ENCODE results near the gene MAGI2.

MAGI2 gene

GRCh38 chr7:78501064-78501463 lies 952.4 kb downstream of the MAGI2 start:
- no peak for DNase-seq

DNA sequence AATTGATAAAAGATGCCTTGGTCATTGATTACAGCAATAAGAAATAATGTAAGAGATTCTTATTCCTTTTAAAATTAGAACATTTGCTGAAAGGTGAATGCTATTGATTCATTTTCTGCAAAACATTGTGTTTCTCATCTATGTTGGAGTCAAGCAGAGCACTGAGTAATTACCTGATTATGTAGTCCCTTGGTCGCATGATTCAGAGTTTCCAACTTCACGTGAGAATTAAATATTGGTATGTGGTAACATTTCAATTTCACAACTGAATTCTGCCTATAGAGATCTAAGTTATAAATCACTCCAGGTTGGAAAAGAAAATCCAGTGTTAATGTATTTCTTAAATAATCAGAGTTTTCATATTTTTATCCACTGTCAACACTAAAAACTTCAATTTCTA lies 953.5 kb downstream of the MAGI2 start:
- no peak for DNase-seq

GRCh38 chr7:78499283-78499682 lies 954.2 kb downstream of the MAGI2 start:
- DNase-seq = no peak

DNA sequence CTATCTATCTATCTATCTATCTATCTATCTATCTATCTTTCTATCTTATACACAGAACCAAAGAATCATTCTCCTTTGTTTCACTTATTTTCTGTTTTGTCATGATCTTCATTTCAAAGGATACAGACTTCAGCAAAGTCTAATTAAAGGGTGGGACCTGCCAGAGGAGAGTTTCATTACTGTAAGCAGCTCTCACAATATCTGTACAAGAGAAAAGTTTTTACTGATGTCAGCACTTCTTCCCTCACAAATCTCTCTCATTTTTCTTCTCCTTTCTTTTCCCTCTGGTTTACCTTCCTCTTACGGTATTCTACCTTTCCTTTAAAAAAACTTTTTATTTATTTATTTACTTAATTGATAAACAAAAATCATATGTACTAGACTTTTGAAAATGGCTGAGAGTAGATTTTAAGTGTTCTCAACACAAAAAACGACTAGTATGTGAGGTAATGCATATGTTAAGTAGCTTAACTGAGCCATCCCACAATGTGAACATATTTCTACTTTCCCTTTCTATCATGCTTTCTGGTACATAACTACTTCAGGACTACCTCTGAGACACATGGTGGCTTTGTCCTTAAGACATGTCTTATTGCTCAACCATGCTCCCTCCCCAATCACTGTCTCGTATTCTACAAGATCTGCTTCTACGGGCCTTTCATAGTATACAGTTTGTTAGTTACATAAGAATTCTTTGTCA lies 955.6 kb downstream of the MAGI2 start:
- no peak for DNase-seq

DNA sequence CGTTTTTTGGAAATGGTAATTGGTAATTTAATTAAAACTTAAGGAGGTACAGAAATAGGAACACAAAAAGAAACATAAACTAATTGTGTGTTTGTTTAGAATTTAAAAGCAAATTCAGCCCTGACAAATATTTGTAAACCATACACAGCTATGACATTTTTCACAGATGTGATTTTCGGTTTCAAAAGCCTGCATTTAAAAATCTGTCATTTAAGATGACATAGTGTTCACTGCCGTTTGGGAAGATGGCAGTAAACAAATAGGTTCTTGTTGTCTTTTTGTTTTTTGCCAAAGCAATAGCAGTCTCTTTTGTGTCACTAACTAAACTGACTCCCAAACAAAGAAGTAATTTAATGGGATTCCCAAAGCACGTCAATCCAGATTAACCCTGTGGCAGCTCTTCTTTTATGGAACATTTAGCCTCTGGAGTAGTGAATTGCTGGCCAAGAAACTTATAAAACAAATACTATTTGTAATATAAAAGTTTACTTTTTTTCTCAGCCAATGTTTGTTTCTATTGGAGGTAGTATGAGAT lies 957.3 kb downstream of the MAGI2 start:
- DNase-seq = peak in 1 of 58 donors; percentile 42

DNA sequence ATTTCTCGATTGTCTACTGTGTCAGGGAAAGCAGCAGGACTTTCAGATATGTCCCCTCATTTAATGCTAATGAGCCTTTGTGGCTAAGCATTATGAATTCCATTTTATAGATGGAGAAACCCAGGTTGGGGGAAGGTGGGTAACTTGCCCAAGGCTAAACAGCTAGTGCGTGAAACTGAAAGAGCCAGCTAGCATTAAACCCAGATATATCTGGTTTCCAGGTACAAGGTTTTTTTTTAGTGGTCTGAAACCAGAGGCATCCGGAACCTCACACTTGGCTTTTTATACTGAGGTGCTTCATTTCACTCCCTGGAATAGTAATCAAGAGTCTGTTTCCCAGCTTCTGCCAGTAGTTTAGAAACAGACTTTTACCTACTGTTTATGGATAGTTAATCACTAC lies 960.1 kb downstream of the MAGI2 start:
- DNase-seq = no peak

DNA sequence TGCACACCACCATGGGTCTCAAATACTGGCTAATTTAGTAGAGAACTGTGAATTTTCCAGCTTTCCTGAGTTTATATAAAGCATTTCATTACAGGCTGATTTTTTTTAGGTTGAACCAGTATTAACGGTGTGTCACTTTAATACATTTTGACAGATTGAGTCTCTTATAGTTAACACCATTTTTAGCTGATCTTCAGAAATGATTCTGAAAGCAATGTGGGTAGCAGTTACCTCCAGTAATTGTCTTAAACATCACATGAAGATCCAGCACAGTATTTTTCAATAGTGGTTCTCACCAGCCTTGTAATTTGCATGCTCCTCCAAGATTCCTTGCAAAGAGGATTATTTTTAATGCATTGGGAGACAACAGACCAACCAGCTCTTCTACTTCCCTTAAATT lies 961.3 kb downstream of the MAGI2 start:
- no peak for DNase-seq

- DNase-seq = no peak
Measured at GRCh38 chr7:78490524-78490923, 962.9 kb downstream of the MAGI2 start.

GRCh38 chr7:78489476-78490240 lies 963.8 kb downstream of the MAGI2 start:
- peak in 3 of 58 donors; percentile 10 to 57 (median 42) for DNase-seq

DNA sequence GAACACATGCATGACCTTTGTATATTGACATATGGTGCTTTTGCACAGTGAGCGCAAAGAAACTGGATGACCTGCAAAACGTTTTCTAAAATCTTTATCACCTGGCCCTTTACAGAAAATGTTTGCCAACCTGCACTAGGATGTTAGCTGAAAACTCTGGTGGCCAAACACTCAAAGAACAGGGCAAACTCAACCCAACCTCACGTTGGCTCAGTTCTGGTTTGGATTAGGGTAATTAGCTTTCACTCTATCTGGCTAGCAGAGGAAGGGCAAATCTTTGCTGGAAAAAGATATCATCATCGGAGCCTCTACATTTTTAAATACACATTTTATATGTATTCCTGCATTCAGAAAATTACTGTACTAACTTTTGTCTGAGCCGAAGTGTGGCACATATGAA lies 966.0 kb downstream of the MAGI2 start:
- no peak for DNase-seq

DNA sequence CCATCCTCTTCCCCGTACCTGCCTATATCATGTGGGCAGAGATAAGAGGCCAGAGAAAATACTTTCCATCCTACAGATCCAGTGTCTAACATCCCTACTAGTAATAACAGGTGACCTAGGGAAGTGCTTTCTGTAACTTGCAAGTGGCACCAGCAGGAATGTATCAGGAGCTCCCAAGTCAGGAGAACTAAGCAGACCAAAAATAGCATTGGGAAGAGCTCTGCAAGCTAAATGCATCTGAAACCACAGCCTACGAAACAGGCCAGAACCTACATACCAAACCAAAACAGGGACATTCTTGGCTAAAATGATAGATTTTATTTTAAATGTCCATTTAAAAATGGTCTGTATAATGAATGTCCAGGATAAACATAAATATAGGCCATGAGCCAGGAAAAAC lies 974.1 kb downstream of the MAGI2 start:
- DNase-seq = no peak

- no peak for DNase-seq
Measured at GRCh38 chr7:78476851-78477405, 976.5 kb downstream of the MAGI2 start.

GRCh38 chr7:78473571-78474301 lies 979.7 kb downstream of the MAGI2 start:
- DNase-seq = no peak

- no peak for DNase-seq
Measured at GRCh38 chr7:78473021-78473420, 980.4 kb downstream of the MAGI2 start.

- DNase-seq = no peak
Measured at GRCh38 chr7:78472519-78472918, 980.9 kb downstream of the MAGI2 start.

- DNase-seq = no peak
Measured at GRCh38 chr7:78465894-78466293, 987.6 kb downstream of the MAGI2 start.

- DNase-seq = no peak
Measured at GRCh38 chr7:78463039-78463438, 990.4 kb downstream of the MAGI2 start.

DNA sequence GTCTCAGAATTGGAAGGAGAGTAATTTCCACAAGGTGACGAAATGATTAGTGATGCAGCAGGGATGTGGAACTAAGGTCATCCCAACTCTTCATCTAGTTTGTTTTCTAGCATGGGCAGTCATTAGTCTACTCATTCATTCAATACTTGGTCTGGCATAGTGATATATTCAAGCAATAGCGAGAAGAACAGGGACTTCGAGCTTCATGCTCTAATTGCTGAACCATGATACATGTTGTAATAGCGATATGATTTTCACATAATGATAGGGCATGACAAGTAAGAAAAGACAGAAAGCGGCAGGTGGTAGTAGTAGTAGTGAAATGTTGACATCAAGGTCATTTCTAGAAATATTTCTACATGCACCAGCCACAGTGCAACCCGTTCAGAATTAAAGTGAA lies 1002.8 kb downstream of the MAGI2 start:
- DNase-seq = no peak

DNA sequence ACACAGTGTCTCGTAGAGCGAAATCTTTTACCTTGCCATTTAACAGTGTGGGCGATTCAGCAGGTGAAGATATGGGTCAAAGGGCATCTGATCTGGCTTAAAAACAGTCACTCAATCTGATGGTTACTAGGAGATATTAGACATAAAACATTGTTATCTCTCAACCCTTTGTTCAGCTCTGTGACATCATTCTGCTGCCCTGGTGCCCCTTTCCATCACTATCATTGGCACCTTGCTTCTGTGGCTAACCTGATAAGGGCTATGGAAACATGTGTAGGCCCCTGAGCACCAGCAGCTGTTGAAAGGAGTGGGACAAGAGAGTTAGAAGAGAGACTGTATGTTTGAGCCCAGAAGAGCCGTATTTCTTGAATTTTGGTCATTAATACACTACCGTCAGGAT lies 1004.6 kb downstream of the MAGI2 start:
- no peak for DNase-seq

GRCh38 chr7:78444267-78444666 lies 1009.2 kb downstream of the MAGI2 start:
- no peak for DNase-seq

DNA sequence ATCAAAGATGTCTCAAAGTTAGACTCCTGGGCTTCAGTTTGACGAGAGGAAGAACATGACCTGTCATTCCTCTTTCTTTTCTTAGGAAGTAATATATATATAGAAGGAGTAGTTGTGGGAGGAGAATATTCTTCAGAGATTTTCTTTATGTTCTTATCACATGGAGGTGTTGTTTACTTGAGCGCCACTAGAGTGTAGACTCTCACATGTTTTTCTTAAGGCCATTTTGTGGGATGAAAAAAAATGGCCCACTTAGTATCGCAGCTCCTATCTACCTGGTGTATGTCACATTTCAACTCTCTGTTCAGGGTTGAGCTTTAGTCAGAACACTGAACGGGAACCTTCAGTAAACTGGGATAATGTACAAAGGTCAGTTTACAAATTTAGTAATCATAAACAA lies 1009.7 kb downstream of the MAGI2 start:
- no peak for DNase-seq

DNA sequence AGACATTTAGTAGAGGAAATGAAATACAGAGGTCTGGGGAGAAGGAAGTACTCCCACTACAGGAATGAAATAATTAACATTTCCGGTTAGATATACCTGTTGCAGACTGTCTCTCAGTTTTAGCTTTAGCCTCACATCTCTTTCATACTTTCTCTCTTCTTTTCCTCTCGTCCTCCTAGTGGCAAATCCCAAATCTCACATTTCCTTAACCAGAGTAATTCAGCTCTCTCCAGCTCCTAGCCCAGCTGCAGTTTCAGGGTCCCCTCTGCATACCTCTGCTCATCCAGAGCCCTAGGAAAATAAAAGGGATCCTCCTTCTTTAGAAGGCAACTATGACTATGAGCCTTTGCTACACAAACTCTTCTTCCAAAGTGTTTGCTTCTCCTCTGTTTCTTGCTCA lies 1011.7 kb downstream of the MAGI2 start:
- DNase-seq = no peak

All from anterior cingulate cortex (tissue), 58 donors.